Keratinocyte (primary cell): ENCODE measurements around the gene AOAH. TPM values are rescaled to one million over a fixed set of nuclear protein-coding genes. Genes with fewer than 3 reads are reported as not detected.

Experiments
- DNase-seq: peaks from one replicate; pipeline ENCODE4 v3.0.0-alpha.2; 2011; ENCODE audit warnings: low read depth, missing footprints, low spot score
- FAIRE-seq: peaks from 2 replicates; lab custom pipeline; 2011; peaks lifted over from hg19 to GRCh38; lab: Jason Lieb, UNC
- H2AFZ ChIP-seq: 2 replicates; pipeline ENCODE4 v1.6.0; 2012; ENCODE audit warnings: low read length, control low read depth, inconsistent platforms; ENCODE audit not compliant: control insufficient read depth
- H3K27ac ChIP-seq: 2 replicates; pipeline ENCODE4 v1.5.1; 2011; ENCODE audit warnings: low read length; ENCODE audit not compliant: control insufficient read depth, insufficient read depth
- H3K27me3 ChIP-seq: 3 replicates; pipeline ENCODE4 v1.6.0; 2011; ENCODE audit warnings: low read length; ENCODE audit not compliant: control insufficient read depth, insufficient read depth; ENCODE audit errors: extremely low read depth
- H3K36me3 ChIP-seq, 2 experiments: 2 replicates in 1 of 2; 3 replicates in 1 of 2; pipeline ENCODE4 v1.5.1; 2011; ENCODE audit warnings: low read length in 2 of 2, mild to moderate bottlenecking in 1 of 2; ENCODE audit not compliant: control insufficient read depth in 2 of 2, insufficient read depth in 2 of 2; ENCODE audit errors: extremely low read depth in 1 of 2
- H3K4me1 ChIP-seq: 3 replicates; pipeline ENCODE4 v1.5.1; 2011; ENCODE audit warnings: low read length; ENCODE audit not compliant: control insufficient read depth, insufficient read depth; ENCODE audit errors: extremely low read depth
- H3K4me2 ChIP-seq: 3 replicates; pipeline ENCODE4 v1.6.0; 2011; ENCODE audit warnings: low read depth, low read length; ENCODE audit not compliant: control insufficient read depth, insufficient read depth; ENCODE audit errors: extremely low read depth
- H3K4me3 ChIP-seq, 3 experiments: fragments of 200-600 bp in 1 of 3; sonication (generic) in 1 of 3; 2 replicates in 2 of 3; 3 replicates in 1 of 3; pipeline ENCODE4 v1.5.1; 2011 to 2016; ENCODE audit warnings: low read length in 3 of 3, mild to moderate bottlenecking in 3 of 3, control low read depth in 2 of 3, inconsistent platforms in 1 of 3, low read depth in 1 of 3, mixed read lengths in 1 of 3, mixed run types in 1 of 3, moderate library complexity in 1 of 3; ENCODE audit not compliant: control insufficient read depth in 2 of 3, insufficient read depth in 2 of 3; ENCODE audit errors: extremely low read depth in 1 of 3
- H3K79me2 ChIP-seq: 2 replicates; pipeline ENCODE4 v1.6.0; 2012; ENCODE audit warnings: low read length; ENCODE audit not compliant: control insufficient read depth, insufficient read depth
- H3K9ac ChIP-seq: 3 replicates; pipeline ENCODE4 v1.6.0; 2011; ENCODE audit warnings: low read length; ENCODE audit not compliant: control insufficient read depth, insufficient read depth; ENCODE audit errors: extremely low read depth
- H3K9me1 ChIP-seq: 3 replicates; pipeline ENCODE4 v1.6.0; 2011; ENCODE audit warnings: low read length; ENCODE audit not compliant: control insufficient read depth, insufficient read depth; ENCODE audit errors: extremely low read depth
- H3K9me3 ChIP-seq: 2 replicates; pipeline ENCODE4 v1.5.1; 2012; ENCODE audit warnings: low read depth, low read length; ENCODE audit not compliant: control insufficient read depth
- H4K20me1 ChIP-seq: 3 replicates; pipeline ENCODE4 v1.6.0; 2011; ENCODE audit warnings: low read length; ENCODE audit not compliant: control insufficient read depth, insufficient read depth; ENCODE audit errors: extremely low read depth
- EZH2 ChIP-seq: IDR thresholded peaks from one replicate; pipeline ENCODE4 v1.6.1; 2012; ENCODE audit warnings: inconsistent platforms, mild to moderate bottlenecking, low read length, moderate library complexity
- dilution Hi-C: fragments of 300-500 bp; cut with MboI; formaldehyde crosslinking; loops from one replicate; pipeline ENCODE4 v1.7.0; 2020; ENCODE audit warnings: low sequenced_read_pairs; ENCODE audit not compliant: extremely low pct_ligation_motif_present
- polyA plus RNA-seq, 5 experiments: library from polyadenylated mRNA; depleted of rRNA in 3 of 5; stranded (reverse) in 3 of 5; stranded (forward) in 1 of 5; unstranded in 1 of 5; fragments of >200 nt; gene quantifications; 1 replicate in 1 of 5; 2 replicates in 3 of 5; 3 replicates in 1 of 5; pipeline versions ENCODE4 v1.2.1 to v1.2.3, GENCODE V29; 2011 to 2012; ENCODE audit warnings: missing spikeins in 2 of 5, low read depth in 1 of 5, low replicate concordance in 1 of 5
- TF ChIP-seq, protein P1 (sequence below), 3 experiments: IDR thresholded peaks in 1 of 3; conservative IDR thresholded peaks in 1 of 3; optimal IDR thresholded peaks in 1 of 3; 2 replicates in 2 of 3; 3 replicates in 1 of 3; pipeline versions ENCODE3 to v1.5.1; 2011; ENCODE audit warnings: low read length in 3 of 3, mild to moderate bottlenecking in 3 of 3, moderate library complexity in 2 of 3, control low read depth in 1 of 3, inconsistent platforms in 1 of 3; ENCODE audit not compliant: insufficient read depth in 2 of 3; ENCODE audit errors: extremely low read depth in 1 of 3

AOAH gene
- polyA plus RNA-seq, 1 donor (not counting 4 experiments of a cell fraction or from before 2014, with no cell fraction given): 0.43 TPM

GRCh38 chr7:36474283-36475010 is 249.8 kb downstream of the AOAH start:
- no peak for FAIRE-seq
- Histone ChIP-seq H3K4me2 (peak overlapping the region; percentile 72), H3K4me1 (peaks cover 17% of the 10 kb centered on the region), H3K27ac (peak overlapping the region; percentile 52), H3K27me3 (no peaks in the 10 kb centered on the region), H2AFZ (peak overlapping the region; percentile 76), H4K20me1 (no peaks in the 10 kb centered on the region), H3K4me3 (no peak overlapping the region), H3K9ac (no peak overlapping the region), H3K79me2 (no peaks in the 10 kb centered on the region), H3K9me3 (no peaks in the 10 kb centered on the region), H3K9me1 (no peaks in the 10 kb centered on the region), H3K36me3 (no peaks in the 10 kb centered on the region)
- dilution Hi-C loops: loop anchor here (25.0 kb wide), 2 partner anchors 188 to 738 kb away; no protein-coding TSS in a partner anchor
- no peak for TF ChIP-seq EZH2
- TF ChIP-seq, protein P1, sequence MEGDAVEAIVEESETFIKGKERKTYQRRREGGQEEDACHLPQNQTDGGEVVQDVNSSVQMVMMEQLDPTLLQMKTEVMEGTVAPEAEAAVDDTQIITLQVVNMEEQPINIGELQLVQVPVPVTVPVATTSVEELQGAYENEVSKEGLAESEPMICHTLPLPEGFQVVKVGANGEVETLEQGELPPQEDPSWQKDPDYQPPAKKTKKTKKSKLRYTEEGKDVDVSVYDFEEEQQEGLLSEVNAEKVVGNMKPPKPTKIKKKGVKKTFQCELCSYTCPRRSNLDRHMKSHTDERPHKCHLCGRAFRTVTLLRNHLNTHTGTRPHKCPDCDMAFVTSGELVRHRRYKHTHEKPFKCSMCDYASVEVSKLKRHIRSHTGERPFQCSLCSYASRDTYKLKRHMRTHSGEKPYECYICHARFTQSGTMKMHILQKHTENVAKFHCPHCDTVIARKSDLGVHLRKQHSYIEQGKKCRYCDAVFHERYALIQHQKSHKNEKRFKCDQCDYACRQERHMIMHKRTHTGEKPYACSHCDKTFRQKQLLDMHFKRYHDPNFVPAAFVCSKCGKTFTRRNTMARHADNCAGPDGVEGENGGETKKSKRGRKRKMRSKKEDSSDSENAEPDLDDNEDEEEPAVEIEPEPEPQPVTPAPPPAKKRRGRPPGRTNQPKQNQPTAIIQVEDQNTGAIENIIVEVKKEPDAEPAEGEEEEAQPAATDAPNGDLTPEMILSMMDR (optimal IDR thresholded peaks at IDR 0.05 in 1 of 3, IDR thresholded peaks at IDR 0.05 in 1 of 3, conservative IDR thresholded peaks at IDR 0.05 in 1 of 3; ENCODE audit: extremely low read depth in 1 of 3, insufficient read depth in 2 of 3, low read length in 3 of 3): no peak
- no peak for DNase-seq

GRCh38 chr7:36473454-36474282 is 250.6 kb downstream of the AOAH start:
- H3K4me2 ChIP-seq: peak overlapping the region; percentile 72
- H3K9me3 ChIP-seq: no peaks in the 10 kb centered on the region
- H3K79me2 ChIP-seq: no peaks in the 10 kb centered on the region
- dilution Hi-C loops: no loop called here
- H3K9ac ChIP-seq: no peak overlapping the region
- H3K9me1 ChIP-seq: no peaks in the 10 kb centered on the region
- no peaks in the 10 kb centered on the region for H4K20me1 ChIP-seq
- H3K27me3 ChIP-seq: no peaks in the 10 kb centered on the region
- H3K27ac ChIP-seq: peak overlapping the region; percentile 52
- peaks cover 17% of the 10 kb centered on the region for H3K4me1 ChIP-seq
- H3K4me3 ChIP-seq: no peak overlapping the region
- H2AFZ ChIP-seq: peak overlapping the region; percentile 76
- peak; percentile 81 for DNase-seq
- peak; percentile 93 for FAIRE-seq
- H3K36me3 ChIP-seq: no peaks in the 10 kb centered on the region
- TF ChIP-seq EZH2: no peak
- TF ChIP-seq, protein P1 (optimal IDR thresholded peaks at IDR 0.05 in 1 of 3, IDR thresholded peaks at IDR 0.05 in 1 of 3, conservative IDR thresholded peaks at IDR 0.05 in 1 of 3; ENCODE audit: extremely low read depth in 1 of 3, insufficient read depth in 2 of 3, low read length in 3 of 3): peak; percentile 54 to 66 (median 59)
